Motor neuron (in vitro differentiated cells): ENCODE data around the gene RAB27B. TPM values are rescaled to one million over a fixed set of nuclear protein-coding genes. Genes with fewer than 3 reads are reported as not detected.

ENCODE experiments used
- ATAC-seq, 8 experiments: fragments of 200-7000 bp; cut with Tn5 transposase; replicated peaks in 6 of 8; 2 replicates each; pipeline ENCODE4 v1.8.0; 2021; ENCODE audit warnings: mild to moderate bottlenecking in 8 of 8, moderate library complexity in 8 of 8
- H3K27ac ChIP-seq, 2 donors: fragments of 250-450 bp; sonication (Bioruptor Pico); 2 replicates each; pipeline ENCODE4 v1.9.0; 2021; ENCODE audit warnings: antibody characterized with exemption in 2 of 2, mild to moderate bottlenecking in 2 of 2, moderate library complexity in 1 of 2
- H3K4me1 ChIP-seq, 2 donors: fragments of 250-450 bp; sonication (Bioruptor Pico); replicated peaks in 1 of 2; 2 replicates each; pipeline ENCODE4 v1.6.1; 2021; ENCODE audit warnings: antibody characterized with exemption in 2 of 2, mild to moderate bottlenecking in 2 of 2, moderate library complexity in 1 of 2
- H3K4me3 ChIP-seq, 5 donors: fragments of 250-450 bp; sonication (Bioruptor Pico); 2 replicates each; pipeline ENCODE4 v1.9.0; 2021; ENCODE audit warnings: antibody characterized with exemption in 5 of 5, mild to moderate bottlenecking in 5 of 5, moderate library complexity in 4 of 5
- WGBS, 10 experiments: fragments of 450-650 bp; shearing (Covaris generic); methylation state at CpG; one replicate each; pipeline ENCODE4 v1.0.0; 2022; 5-methylcytosine and 5-hydroxymethylcytosine counted together
- in situ Hi-C, 9 experiments: fragments of 400-800 bp; cut with MboI; loops; one replicate each; pipeline ENCODE4 v1.15.0; 2021; ENCODE audit warnings: low sequenced_read_pairs in 9 of 9, low pct_unique_long_range_greater_than_20kb in 2 of 9; ENCODE audit not compliant: unreplicated experiment in 9 of 9
- total RNA-seq, 8 experiments: library from RNA; unstranded; fragments of 300-600 nt; gene quantifications; 2 replicates each; pipeline versions ENCODE4 v1.2.3 to v1.2.4, GENCODE V29; 2022

RAB27B gene
- total RNA-seq, 8 experiments from 2014 or later: 0.03 to 8.5 (median 3.0) TPM

GRCh38 chr18:54879691-54880090 lies 51.4 kb downstream of the RAB27B start:
- 26 to 100% (median 65%) methylated on average over 1 to 4 of the region's 4 CpGs; no CpG with 5 or more reads in 1 of the 10 experiments for WGBS, 10 experiments
- Histone ChIP-seq H3K27ac (no peak overlapping the region), H3K4me1 (peaks cover 4 to 9% of the 10 kb centered on the region in 2 donors), H3K4me3 (no peak overlapping the region)
- no peak for ATAC-seq
- in situ Hi-C loops: no loop called here

- Histone ChIP-seq H3K4me1 (peaks cover 4 to 9% of the 10 kb centered on the region in 2 donors), H3K4me3 (no peak overlapping the region), H3K27ac (no peak overlapping the region)
- ATAC-seq: peak in 5 of 8 experiments; percentile 49 to 98 (median 93)
- 4 to 94% (median 60%) methylated on average over 1 to 5 of the region's 5 CpGs; no CpG with 5 or more reads in 1 of the 10 experiments for WGBS, 10 experiments
- in situ Hi-C loops: no loop called here
These were observed 52.3 kb downstream of the RAB27B start for GRCh38 chr18:54880395-54881105.

GRCh38 chr18:54881229-54881768 lies 53.0 kb downstream of the RAB27B start:
- Histone ChIP-seq H3K4me3 (no peak overlapping the region), H3K27ac (no peak overlapping the region), H3K4me1 (peaks cover 4 to 9% of the 10 kb centered on the region in 2 donors)
- in situ Hi-C loops: no loop called here
- 0 to 100% (median 83%) methylated on average over 1 to 4 of the region's 6 CpGs; no CpG with 5 or more reads in 3 of the 10 experiments for WGBS, 10 experiments
- ATAC-seq: no peak

- Histone ChIP-seq H3K4me1 (peaks cover 4 to 9% of the 10 kb centered on the region in 2 donors), H3K4me3 (no peak overlapping the region), H3K27ac (no peak overlapping the region)
- 50 to 93% (median 74%) methylated on average over 1 to 4 of the region's 4 CpGs for WGBS, 10 experiments
- no peak for ATAC-seq
- in situ Hi-C loops: no loop called here
These were observed 54.0 kb downstream of the RAB27B start for GRCh38 chr18:54882318-54882717.

GRCh38 chr18:54883816-54884604 lies 55.7 kb downstream of the RAB27B start:
- in situ Hi-C loops: no loop called here
- WGBS, 10 experiments: 45 to 88% (median 86%) methylated on average over 4 to 5 of the region's 6 CpGs; no CpG with 5 or more reads in 3 of the 10 experiments
- ATAC-seq: no peak

GRCh38 chr18:54888378-54888777 lies 60.1 kb downstream of the RAB27B start:
- no peak for ATAC-seq
- 32 to 100% (median 76%) methylated on average over 1 to 2 of the region's 2 CpGs; no CpG with 5 or more reads in 1 of the 10 experiments for WGBS, 10 experiments
- H3K4me3 ChIP-seq: no peak overlapping the region
- no peaks in the 10 kb centered on the region for H3K4me1 ChIP-seq
- no peak overlapping the region for H3K27ac ChIP-seq
- in situ Hi-C loops: no loop called here

More at GRCh38 chr18:54883816-54884604, 55.7 kb downstream of the RAB27B start:
- H3K4me3 ChIP-seq: no peak overlapping the region
- no peak overlapping the region for H3K27ac ChIP-seq
- H3K4me1 ChIP-seq: peaks cover 0 to 9% of the 10 kb centered on the region in 2 donors

- Histone ChIP-seq H3K27ac (no peak overlapping the region), H3K4me1 (no peaks in the 10 kb centered on the region), H3K4me3 (no peak overlapping the region)
- in situ Hi-C loops: no loop called here
- no peak for ATAC-seq
- 0 to 100% (median 50%) methylated on average over 1 to 2 of the region's 2 CpGs; no CpG with 5 or more reads in 3 of the 10 experiments for WGBS, 10 experiments
These were observed 60.7 kb downstream of the RAB27B start for GRCh38 chr18:54888933-54889332.

- Histone ChIP-seq H3K4me1 (no peaks in the 10 kb centered on the region), H3K4me3 (no peak overlapping the region), H3K27ac (no peak overlapping the region)
- in situ Hi-C loops: no loop called here
- no peak for ATAC-seq
These were observed 71.2 kb downstream of the RAB27B start for GRCh38 chr18:54899500-54899899.

- Histone ChIP-seq H3K4me3 (no peak overlapping the region), H3K27ac (no peak overlapping the region), H3K4me1 (no peaks in the 10 kb centered on the region)
- 78 to 100% (median 86%) methylated on average over 1 to 2 of the region's 2 CpGs; no CpG with 5 or more reads in 3 of the 10 experiments for WGBS, 10 experiments
- no peak for ATAC-seq
- in situ Hi-C loops: no loop called here
These were observed 72.0 kb downstream of the RAB27B start for GRCh38 chr18:54900290-54900689.

GRCh38 chr18:54904581-54904980 lies 76.3 kb downstream of the RAB27B start:
- ATAC-seq: peak in 4 of 8 experiments; percentile 31 to 96 (median 42)
- Histone ChIP-seq H3K4me3 (no peak overlapping the region), H3K27ac (no peak overlapping the region), H3K4me1 (no peaks in the 10 kb centered on the region)
- in situ Hi-C loops: no loop called here
- 60 to 100% (median 89%) methylated on average over 1 to 2 of the region's 2 CpGs; no CpG with 5 or more reads in 3 of the 10 experiments for WGBS, 10 experiments

GRCh38 chr18:54905629-54906028 lies 77.4 kb downstream of the RAB27B start:
- H3K4me3 ChIP-seq: no peak overlapping the region
- no peaks in the 10 kb centered on the region for H3K4me1 ChIP-seq
- WGBS, 10 experiments: 33 to 94% (median 72%) methylated on average over 1 to 5 of the region's 5 CpGs; no CpG with 5 or more reads in 5 of the 10 experiments
- in situ Hi-C loops: no loop called here
- no peak overlapping the region for H3K27ac ChIP-seq
- no peak for ATAC-seq

GRCh38 chr18:54906331-54907185 lies 78.3 kb downstream of the RAB27B start:
- ATAC-seq: no peak
- Histone ChIP-seq H3K4me1 (no peaks in the 10 kb centered on the region), H3K27ac (no peak overlapping the region), H3K4me3 (no peak overlapping the region)
- WGBS, 10 experiments: 12 to 90% (median 67%) methylated on average over 2 to 5 of the region's 6 CpGs; no CpG with 5 or more reads in 1 of the 10 experiments
- in situ Hi-C loops: no loop called here
